Calu3 (cell line): ENCODE data around the gene GALNT17. TPM values are rescaled to one million over a fixed set of nuclear protein-coding genes. Genes with fewer than 3 reads are reported as not detected.

Source experiments
- BruUV-seq: library from RNA; stranded (reverse); fragments of 400-500 nt; replicated peaks from 2 replicates; lab custom pipeline; 2021; lab: Mats Ljungman, UMichigan
- CTCF ChIA-PET: fragments of 300-600 bp; sonication (Branson Sonifier 250); formaldehyde crosslinking; loops from one replicate; lab custom pipeline; 2022; ENCODE audit warnings: antibody characterized with exemption; lab: Charles Lee
- DNase-seq: peaks from one replicate; pipeline ENCODE4 v3.0.0; 2022
- H3K27ac Mint-ChIP-seq: one replicate; pipeline ENCODE4 v1.8.0; 2022; ENCODE audit warnings: mixed read lengths; ENCODE audit not compliant: unreplicated experiment
- H3K27me3 Mint-ChIP-seq: one replicate; pipeline ENCODE4 v1.8.0; 2022; ENCODE audit warnings: mixed read lengths; ENCODE audit not compliant: unreplicated experiment
- H3K36me3 Mint-ChIP-seq: one replicate; pipeline ENCODE4 v1.8.0; 2022; ENCODE audit warnings: mild to moderate bottlenecking, moderate library complexity, mixed read lengths; ENCODE audit not compliant: insufficient read depth, unreplicated experiment
- H3K4me1 Mint-ChIP-seq: one replicate; pipeline ENCODE4 v1.8.0; 2022; ENCODE audit warnings: mild to moderate bottlenecking, low read depth, mixed read lengths; ENCODE audit not compliant: unreplicated experiment
- H3K4me3 Mint-ChIP-seq: one replicate; pipeline ENCODE4 v1.8.0; 2022; ENCODE audit warnings: mild to moderate bottlenecking, low read depth, moderate library complexity, mixed read lengths; ENCODE audit not compliant: unreplicated experiment
- H3K9me3 Mint-ChIP-seq: one replicate; pipeline ENCODE4 v1.8.0; 2022; ENCODE audit warnings: low read depth, mixed read lengths; ENCODE audit not compliant: unreplicated experiment
- intact Hi-C: fragments of 100-400 bp; cut with micrococcal nuclease; formaldehyde crosslinking; loops from one replicate; pipeline ENCODE4 v1.10.0; 2022; ENCODE audit not compliant: unreplicated experiment
- total RNA-seq: library from RNA; stranded (reverse); gene quantifications from 2 replicates; pipeline ENCODE4 v1.2.3, GENCODE V29; 2022
- TF ChIP-seq, protein P1 (sequence below): fragments of 200-600 bp; IDR thresholded peaks from one replicate; pipeline ENCODE4 v1.8.0; 2022; ENCODE audit warnings: antibody characterized with exemption; ENCODE audit not compliant: unreplicated experiment

GALNT17 gene
- total RNA-seq, 1 experiment from 2014 or later: not detected

- TF ChIP-seq, protein P1, sequence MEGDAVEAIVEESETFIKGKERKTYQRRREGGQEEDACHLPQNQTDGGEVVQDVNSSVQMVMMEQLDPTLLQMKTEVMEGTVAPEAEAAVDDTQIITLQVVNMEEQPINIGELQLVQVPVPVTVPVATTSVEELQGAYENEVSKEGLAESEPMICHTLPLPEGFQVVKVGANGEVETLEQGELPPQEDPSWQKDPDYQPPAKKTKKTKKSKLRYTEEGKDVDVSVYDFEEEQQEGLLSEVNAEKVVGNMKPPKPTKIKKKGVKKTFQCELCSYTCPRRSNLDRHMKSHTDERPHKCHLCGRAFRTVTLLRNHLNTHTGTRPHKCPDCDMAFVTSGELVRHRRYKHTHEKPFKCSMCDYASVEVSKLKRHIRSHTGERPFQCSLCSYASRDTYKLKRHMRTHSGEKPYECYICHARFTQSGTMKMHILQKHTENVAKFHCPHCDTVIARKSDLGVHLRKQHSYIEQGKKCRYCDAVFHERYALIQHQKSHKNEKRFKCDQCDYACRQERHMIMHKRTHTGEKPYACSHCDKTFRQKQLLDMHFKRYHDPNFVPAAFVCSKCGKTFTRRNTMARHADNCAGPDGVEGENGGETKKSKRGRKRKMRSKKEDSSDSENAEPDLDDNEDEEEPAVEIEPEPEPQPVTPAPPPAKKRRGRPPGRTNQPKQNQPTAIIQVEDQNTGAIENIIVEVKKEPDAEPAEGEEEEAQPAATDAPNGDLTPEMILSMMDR: no peak
- Mint-ChIP-seq H3K36me3 (no peaks in the 10 kb centered on the region), H3K4me3 (no peak overlapping the region), H3K27me3 (no peaks in the 10 kb centered on the region), H3K27ac (no peak overlapping the region), H3K4me1 (no peaks in the 10 kb centered on the region), H3K9me3 (peaks cover 4% of the 10 kb centered on the region)
- CTCF ChIA-PET: no interaction called here
- BruUV-seq: no TSS peak
- intact Hi-C loops: no loop called here
- no peak for DNase-seq
These were observed 547.5 kb downstream of the GALNT17 start for GRCh38 chr7:71679480-71679879.

GRCh38 chr7:71682181-71682580 lies 550.2 kb downstream of the GALNT17 start:
- Mint-ChIP-seq H3K4me1 (no peaks in the 10 kb centered on the region), H3K4me3 (no peak overlapping the region), H3K27me3 (no peaks in the 10 kb centered on the region), H3K27ac (no peak overlapping the region), H3K36me3 (no peaks in the 10 kb centered on the region), H3K9me3 (peaks cover 6% of the 10 kb centered on the region)
- TF ChIP-seq, protein P1: no peak
- BruUV-seq: no TSS peak
- intact Hi-C loops: no loop called here
- CTCF ChIA-PET: no interaction called here
- no peak for DNase-seq

DNA sequence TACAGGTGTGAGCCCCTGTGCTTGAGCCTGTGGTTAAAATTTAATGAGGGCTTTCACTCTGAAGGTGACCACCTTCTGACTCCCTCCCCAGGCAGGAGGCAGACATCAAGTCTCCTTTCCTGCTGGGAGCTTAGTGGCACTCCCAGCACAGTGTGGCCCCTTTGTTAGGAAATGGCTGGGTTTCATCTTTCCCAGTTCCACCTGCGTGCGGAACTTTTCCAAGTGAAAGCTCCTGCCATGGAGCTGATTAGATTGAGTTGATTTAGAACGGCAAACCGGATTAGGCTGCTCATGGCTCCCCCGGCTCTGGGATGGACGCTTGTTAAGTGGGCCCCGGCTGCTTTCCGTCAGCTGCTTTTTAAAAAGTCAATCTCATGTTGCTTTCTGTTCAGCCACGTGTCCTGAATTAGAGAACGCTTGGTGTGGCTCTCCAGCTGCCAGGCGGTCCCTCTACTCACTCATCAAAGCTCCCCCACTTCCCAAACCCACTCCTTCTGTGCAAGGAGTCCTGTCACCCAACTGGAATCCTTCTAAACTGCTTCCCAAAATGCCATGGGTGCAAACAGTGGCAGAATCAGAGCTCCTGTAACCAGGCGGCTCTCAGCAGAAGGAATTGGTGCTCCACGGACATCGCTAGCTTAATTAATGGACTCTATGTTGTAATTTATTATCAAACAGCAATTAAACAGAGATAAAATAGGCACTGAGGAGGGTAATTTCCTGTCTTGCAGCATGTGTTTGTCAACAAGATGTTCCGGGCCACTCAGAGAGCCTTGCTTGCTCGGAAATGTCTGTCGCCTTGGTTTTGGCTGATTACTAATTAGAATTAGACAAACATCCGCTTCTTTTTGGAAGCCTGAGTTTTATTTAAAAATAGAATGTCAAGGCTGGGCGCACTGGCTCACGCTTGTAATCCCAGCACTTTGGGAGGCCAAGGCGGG lies 551.2 kb downstream of the GALNT17 start:
- BruUV-seq: no TSS peak
- Mint-ChIP-seq H3K9me3 (peaks cover 8% of the 10 kb centered on the region), H3K27ac (no peak overlapping the region), H3K36me3 (no peaks in the 10 kb centered on the region), H3K27me3 (no peaks in the 10 kb centered on the region), H3K4me1 (no peaks in the 10 kb centered on the region), H3K4me3 (no peak overlapping the region)
- TF ChIP-seq, protein P1: no peak
- CTCF ChIA-PET: no interaction called here
- DNase-seq: no peak
- intact Hi-C loops: no loop called here

DNA sequence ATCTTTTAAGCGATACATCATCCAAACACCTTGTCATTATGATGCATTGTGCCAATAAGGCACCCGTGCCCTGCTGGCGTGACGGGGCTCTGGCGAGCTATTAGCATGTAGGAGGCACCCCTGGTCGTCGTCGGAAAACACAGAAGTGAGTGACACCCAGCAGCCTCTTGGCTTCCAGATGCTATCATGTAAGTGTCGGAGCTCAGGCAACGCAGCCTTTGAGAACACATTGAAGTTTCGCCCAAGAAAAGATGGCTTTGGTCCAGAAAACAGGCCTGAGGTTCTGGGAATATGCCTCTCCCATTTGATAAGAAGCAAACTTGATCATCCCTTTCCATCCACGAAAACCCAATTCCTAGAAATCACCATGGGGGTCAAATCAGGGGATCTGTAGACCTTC lies 555.3 kb downstream of the GALNT17 start:
- CTCF ChIA-PET: no interaction called here
- no peak for DNase-seq
- Mint-ChIP-seq H3K4me1 (no peaks in the 10 kb centered on the region), H3K27ac (no peak overlapping the region), H3K4me3 (no peak overlapping the region), H3K9me3 (peaks cover 8% of the 10 kb centered on the region), H3K27me3 (no peaks in the 10 kb centered on the region), H3K36me3 (no peaks in the 10 kb centered on the region)
- no TSS peak for BruUV-seq
- intact Hi-C loops: no loop called here
- TF ChIP-seq, protein P1: no peak
